LNCAP (cell line): ENCODE results near the gene CGB7.

Experiments used
- CTCF ChIP-seq: fragments of 450-650 bp; IDR thresholded peaks from 2 replicates; pipeline ENCODE4 v1.5.1; 2017; ENCODE audit warnings: mild to moderate bottlenecking

The CGB7 gene

GRCh38 chr19:49069026-49069425 is 11.5 kb upstream of the CGB7 start:
- TF ChIP-seq CTCF = no peak

- no peak for TF ChIP-seq CTCF
Observed at GRCh38 chr19:49067554-49067953, 10.0 kb upstream of the CGB7 start.

- TF ChIP-seq CTCF = no peak
Observed at GRCh38 chr19:49065905-49066512, 8.5 kb upstream of the CGB7 start.

- no peak for TF ChIP-seq CTCF
Observed at GRCh38 chr19:49064768-49065611, 7.4 kb upstream of the CGB7 start, which contains the start of gene NTF4. TSS of gene NTF4 (minus strand) at chr19:49064818. CDS start at chr19:49061997, 2,821 bp downstream.

GRCh38 chr19:49064029-49064629 is 6.6 kb upstream of the CGB7 start:
- TF ChIP-seq CTCF = no peak

- no peak for TF ChIP-seq CTCF
Observed at GRCh38 chr19:49061445-49061844, 3.9 kb upstream of the CGB7 start.

- TF ChIP-seq CTCF = no peak
Observed at GRCh38 chr19:49061000-49061399, 3.5 kb upstream of the CGB7 start.
